GM21576 (cell line): ENCODE data around the gene XPO6.
A peak's percentile ranks its signal among the peaks of the same experiment; 100 is the strongest.
"Not testable (repeated sequence)": the region's sequence is repeated elsewhere in the genome, so short reads cannot be mapped to it uniquely, and the experiment has no call there.

Experiments
- ATAC-seq: cut with Tn5 transposase; IDR thresholded peaks from one replicate; pipeline ENCODE4 v1.9.1; 2021; ENCODE audit warnings: mild to moderate bottlenecking, moderate library complexity; ENCODE audit not compliant: unreplicated experiment

Gene XPO6, protein sequence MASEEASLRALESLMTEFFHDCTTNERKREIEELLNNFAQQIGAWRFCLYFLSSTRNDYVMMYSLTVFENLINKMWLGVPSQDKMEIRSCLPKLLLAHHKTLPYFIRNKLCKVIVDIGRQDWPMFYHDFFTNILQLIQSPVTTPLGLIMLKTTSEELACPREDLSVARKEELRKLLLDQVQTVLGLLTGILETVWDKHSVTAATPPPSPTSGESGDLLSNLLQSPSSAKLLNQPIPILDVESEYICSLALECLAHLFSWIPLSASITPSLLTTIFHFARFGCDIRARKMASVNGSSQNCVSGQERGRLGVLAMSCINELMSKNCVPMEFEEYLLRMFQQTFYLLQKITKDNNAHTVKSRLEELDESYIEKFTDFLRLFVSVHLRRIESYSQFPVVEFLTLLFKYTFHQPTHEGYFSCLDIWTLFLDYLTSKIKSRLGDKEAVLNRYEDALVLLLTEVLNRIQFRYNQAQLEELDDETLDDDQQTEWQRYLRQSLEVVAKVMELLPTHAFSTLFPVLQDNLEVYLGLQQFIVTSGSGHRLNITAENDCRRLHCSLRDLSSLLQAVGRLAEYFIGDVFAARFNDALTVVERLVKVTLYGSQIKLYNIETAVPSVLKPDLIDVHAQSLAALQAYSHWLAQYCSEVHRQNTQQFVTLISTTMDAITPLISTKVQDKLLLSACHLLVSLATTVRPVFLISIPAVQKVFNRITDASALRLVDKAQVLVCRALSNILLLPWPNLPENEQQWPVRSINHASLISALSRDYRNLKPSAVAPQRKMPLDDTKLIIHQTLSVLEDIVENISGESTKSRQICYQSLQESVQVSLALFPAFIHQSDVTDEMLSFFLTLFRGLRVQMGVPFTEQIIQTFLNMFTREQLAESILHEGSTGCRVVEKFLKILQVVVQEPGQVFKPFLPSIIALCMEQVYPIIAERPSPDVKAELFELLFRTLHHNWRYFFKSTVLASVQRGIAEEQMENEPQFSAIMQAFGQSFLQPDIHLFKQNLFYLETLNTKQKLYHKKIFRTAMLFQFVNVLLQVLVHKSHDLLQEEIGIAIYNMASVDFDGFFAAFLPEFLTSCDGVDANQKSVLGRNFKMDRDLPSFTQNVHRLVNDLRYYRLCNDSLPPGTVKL

DNA sequence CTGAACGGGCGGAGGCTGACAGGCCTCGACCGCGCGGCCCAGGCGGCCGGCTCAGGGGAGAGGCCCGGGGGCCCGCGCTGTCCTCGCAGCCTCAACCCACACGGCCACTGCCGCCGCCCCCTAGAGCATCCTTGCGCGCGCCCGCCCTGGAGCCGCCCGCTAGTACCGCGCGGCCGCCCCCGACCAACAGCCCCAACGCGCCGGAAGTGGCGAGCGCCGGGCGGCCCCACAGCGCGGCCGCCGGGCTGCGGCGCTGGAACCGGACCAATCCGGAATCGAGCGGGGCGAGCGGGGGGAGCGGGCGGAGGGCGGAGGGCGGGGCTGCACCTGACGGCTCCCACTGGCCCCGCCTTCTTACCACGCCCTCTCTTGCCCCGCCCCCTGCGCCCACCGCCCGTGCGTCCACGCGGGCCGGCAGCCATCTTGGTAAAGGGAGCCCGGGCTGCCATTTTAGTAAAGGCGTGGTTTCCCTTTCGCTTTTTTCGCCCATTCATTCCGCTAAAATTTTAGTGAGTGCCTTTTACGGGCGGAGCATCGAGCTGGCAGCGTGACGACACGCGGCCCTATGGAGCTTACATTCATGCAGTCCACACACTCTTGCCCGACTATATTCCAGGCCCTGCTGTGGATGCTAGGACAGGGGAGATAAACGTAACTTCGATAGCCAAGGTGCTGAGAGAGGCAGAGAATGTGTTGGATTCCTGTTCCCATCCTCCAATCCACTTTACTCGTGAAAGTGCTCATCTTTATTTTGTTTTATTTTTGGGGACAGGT, at the start of gene XPO6:
TSS of gene XPO6 (minus strand) at position 208 of the 774 bp plus-strand sequence. CDS start 597 bp downstream, outside the sequence.
- peak; percentile 77 for ATAC-seq

DNA sequence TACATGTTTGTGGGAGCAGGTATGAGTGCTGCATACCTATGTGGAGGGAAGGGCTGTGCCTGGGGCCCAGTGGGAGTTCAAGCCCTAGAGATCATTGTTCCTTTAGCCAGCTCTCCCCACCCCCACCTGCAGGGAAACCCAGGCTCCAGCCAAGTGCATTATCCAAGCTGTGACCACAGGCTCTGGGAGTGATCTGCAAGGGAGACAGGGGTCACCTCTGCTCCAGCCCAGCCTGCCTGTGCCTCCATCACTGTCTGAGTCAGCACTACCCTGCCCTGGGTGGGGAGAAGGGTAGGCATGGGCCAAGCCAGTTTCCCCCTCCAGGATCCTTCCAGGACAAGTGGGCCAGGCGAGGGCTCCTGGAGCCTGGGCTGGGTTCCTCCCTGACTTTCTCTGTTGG, 48.4 kb upstream of the XPO6 start:
- ATAC-seq: no peak

DNA sequence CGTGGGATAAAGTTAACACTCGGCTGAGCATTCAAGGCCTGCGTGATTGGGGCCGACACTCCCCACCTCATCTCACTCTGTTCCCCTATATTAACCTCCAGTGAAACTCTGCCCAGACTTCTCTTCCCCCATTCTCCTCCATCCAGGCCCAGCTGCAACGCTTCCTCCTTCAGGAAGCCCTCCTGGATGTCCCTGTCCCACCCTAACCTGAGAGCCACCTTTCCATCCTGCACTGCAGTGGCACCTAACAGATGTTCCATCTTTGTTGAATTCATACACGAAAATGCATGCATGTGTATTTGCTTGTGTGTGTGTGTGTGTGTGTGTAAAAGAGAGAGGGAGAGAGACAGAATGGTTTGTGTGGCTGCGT, 48.0 kb upstream of the XPO6 start:
- no peak for ATAC-seq

DNA sequence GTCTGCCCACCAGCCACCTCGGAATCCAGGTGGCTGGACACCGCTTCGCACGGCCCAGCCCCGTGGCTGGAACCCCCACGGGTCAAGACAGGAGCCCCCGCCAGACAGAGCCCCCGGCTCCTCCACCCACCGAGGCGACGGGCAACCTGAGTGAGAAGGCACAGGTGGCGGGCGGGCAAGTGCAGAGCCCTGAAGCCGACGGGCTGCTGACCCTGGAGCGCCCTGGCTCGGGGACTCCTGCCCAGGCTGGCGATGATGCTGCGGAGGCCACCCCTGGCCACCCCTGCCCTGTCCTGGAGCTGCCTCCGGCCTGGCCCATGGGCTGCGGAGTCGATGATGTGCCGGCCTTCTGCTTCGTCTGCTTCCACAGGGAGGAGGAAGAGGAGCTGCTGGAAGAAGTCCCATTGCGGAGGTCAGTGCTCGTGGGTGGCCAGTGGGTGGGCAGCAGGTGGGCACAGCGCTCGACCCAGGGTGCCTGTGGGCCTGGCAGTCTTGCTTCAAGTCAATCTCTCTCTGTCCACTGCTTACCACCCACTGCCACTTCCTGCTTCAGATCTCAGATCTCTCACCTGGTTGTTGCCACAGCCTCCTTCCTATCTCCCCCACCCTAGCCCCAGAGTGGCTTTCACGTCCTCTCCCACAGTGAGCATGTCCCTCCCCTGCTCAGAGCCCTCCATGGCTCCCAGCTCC, 47.5 kb upstream of the XPO6 start:
- ATAC-seq: no peak

DNA sequence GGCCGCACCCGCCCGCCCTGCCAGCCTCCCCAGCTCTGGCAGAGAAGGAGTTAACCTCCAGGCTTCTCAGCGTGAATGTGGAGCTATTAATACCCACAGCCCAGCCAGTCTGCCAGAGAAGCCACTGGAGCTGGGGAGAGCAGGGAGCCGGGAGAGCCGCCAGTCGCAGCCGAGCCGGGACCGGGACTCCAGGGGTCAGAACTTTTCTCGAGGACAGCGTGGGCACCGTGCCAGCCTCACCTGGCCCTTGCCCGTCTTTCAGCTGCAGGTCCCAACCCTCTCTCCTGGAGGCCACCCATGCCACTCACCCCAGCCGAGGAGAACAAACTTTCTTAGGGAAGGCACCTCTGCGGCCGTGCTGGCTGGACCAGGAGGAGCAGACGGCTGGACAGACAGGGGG, 46.8 kb upstream of the XPO6 start:
- no peak for ATAC-seq

DNA sequence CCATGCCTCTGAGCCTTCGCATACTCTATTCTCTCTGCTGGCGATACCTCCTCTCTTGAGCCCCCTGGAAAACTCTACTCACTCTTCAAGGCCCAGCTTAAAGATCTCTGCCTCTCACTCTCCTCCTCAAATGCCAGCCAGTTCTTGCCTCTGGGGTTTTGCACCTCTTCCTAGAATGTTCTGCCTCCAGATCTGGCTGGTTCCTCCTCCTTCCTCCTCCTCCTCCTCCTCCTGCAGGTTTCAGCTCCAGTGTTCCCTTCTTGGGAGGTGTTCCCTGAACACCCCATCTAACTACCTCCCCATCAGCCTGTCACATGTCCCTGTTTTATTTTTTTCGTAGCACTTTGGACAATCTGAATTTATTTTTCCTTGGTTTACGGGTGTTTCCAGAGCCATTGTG, 45.5 kb upstream of the XPO6 start:
- ATAC-seq: no peak

DNA sequence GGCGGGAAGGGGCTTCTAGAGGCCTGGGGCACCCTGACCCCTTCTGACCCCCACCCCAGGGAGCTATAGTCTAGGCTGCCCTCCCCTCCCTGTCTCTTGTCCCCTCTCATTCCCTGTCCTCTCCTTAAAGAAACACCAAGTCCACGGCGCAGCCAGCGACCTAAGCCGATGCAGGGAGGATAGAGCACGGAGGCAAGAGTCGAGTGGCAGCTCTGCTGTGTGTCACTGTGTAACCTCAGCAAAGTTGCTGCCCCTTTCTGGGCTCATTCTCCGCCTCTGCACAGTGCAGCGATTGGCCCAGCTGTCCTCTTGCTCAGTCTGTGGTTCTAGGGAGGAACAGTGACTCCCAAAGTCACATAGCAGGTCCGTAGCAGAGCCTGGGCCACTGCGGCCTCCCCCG, 44.1 kb upstream of the XPO6 start:
- no peak for ATAC-seq

DNA sequence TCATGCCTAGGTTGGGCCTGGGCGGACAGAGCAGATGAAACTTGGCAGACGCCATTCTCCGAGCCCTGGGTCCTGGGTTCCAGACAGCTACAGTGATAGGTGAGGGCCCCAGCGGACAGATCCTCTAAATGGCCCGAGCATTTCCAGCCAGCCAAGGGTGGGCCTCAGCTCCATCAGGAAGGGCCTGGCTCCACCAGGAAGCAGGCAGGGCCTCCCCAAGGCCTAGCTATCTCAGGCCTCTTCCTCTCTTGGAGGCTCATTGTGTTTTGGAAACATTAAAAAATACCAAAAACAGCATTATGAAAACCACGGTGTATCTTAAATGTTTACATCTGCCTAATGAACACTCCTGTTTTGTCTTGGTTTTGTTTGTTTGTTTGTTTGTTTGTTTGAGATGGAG, 42.4 kb upstream of the XPO6 start:
- ATAC-seq: no peak

DNA sequence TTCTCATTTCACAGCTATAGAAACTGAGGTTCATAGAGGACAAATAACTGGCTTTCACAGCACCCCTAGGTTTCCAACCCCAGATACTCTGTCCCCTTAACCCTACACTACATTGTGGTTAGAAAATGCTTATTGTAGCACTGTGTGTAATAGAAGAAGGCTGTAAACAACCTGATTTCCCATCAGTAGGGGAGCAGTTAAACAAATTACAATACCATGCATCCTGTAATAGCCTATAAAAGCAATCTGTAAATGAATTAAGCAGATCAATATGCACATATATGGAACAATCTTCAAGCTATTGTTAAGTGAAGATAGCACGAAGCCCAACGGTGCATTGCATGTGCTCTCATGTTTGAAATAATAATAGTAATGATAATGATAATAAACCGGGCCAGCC, 39.2 kb upstream of the XPO6 start:
- no peak for ATAC-seq

DNA sequence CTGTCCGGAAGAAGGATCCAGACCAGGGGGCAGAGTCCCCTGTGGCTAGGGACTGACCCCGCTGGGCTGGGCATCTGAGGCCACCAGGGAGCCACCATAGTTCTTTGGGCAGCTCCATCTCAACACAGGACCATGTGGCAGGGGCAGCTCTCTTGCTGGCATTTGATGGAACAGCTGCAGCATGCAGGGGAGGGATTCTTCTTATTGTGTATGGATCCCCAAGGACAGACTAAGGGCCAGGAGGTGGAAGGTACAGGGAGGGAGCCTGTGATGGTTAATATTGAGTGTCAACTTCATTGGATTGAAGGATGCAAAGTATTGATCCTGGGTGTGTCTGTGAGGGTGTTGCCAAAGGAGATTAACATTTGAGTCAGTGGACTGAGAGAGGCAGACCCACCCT, 37.7 kb upstream of the XPO6 start:
- not testable (repeated sequence) for ATAC-seq

DNA sequence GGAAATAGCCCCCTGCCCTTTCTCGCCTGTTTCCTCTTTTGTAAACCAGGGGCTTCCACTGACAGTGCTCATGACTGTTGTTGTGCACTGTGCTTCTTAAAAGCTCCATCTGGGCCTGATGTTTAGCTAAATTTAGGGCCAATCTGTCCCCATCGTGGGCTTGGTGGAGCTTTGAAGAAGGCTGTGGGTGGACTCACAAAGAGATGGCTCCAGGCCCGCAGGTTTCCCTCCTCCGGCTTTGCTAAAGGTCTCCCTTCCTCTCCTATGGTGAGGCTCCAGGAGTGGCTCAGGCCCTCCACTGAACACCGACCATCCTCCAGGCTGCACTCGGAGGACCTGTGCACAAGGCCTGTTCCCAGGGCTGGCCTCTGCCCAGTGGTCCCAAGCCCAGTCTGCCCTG, 30.2 kb upstream of the XPO6 start:
- ATAC-seq: no peak

DNA sequence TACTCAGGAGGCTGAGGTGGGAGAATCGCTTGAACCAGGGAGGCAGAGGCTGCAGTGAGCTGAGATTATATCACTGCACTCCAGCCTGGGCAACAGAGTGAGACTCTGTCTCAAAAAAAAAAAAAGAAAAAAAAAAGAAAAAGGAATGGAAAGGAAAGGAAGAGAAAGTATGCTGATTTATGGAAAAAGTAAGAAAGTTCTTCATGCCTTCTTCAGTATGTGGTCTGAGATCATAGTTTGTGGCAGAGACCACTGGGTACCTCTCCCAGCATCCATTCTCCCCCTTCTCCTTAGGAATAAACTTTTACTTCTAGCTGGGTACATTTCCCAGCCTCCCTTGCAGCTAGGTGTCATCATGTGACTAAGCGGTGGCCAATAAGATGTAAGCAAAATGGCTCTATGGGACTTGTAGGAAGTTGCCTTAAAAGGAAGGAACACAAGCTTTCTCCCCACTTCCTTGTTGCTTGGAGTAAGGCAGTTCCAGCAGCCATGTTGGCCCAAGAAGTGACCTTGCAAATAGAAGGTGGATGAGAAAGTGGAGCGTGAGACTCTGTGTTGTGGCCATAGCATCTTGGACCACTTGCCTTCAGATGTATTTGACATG, 26.1 kb upstream of the XPO6 start:
- ATAC-seq: no peak

DNA sequence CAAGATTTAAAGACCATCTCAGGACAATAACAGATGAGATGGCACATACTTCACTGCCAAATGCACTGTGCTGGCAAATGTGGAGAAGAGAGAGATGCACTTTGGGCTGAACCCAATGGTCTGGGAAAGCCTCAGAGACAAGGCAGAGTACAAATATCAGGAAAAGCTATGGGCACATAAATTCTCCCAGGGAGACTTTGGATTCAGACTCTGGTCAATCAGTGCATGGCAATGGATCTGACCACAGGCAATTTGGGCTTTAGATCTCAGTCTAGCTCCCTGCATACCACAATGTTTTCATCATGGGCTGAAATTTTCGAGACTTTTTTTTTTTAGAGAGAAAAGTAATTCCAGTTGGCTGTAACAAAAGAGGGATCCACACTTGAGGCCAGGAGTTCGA, 20.0 kb upstream of the XPO6 start:
- ATAC-seq: no peak

DNA sequence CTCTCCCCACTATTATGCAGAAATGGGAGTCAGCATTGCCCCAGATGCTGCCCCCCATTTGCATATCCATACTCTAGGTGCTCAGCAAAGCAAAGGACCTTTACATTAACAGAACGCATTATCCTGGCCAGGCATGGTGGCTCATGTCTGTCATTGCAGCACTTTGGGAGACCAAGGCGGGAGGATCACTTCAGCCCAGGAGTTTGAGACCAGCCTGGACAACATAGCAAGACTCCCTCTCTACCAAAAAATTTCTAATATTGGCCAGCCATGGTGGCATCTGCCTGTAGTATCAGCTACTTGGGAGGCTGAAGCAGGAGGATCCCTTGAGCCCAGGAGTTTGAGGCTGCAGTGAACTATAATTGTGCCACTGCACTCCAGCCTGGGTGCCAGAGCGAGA, 12.1 kb upstream of the XPO6 start:
- ATAC-seq: not testable (repeated sequence)

DNA sequence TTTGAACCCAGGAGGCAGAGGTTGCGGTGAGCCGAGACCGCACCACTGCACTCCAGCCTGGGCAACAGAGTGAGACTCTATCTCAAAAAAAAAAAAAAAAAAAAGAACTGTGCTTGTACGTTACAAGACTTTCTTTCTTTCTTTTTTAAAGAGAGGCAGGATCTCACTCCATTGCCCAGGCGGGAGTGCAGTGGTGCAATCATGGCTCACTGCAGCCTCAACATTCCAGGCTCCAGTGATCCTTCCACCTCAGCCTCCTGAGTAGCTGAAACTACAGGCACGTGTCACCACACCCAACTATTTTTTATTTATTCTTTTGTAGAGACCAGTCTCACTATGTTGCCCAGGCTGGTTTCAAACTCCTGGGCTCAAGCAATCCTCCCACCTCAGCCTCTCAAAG, 8.0 kb upstream of the XPO6 start:
- not testable (repeated sequence) for ATAC-seq

DNA sequence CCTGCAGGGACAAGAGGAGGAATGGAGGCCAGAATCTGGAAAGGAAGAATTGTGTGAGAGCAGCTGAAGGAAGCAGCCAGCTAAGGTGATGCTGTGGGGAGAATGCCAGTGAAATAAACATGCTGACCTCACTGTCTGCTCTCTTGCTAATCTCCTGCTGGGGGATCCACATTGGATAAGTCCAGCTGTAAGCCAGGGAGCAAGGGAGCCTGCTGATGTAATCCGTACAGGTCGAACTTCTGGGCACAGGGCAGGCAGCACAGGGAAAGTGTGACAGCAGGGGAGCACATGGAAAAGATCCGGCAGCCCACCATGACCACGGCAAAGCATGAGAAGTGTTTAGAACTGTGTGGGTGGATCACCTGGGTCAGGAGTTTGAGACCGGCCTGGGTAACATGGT, 7.5 kb upstream of the XPO6 start:
- no peak for ATAC-seq

DNA sequence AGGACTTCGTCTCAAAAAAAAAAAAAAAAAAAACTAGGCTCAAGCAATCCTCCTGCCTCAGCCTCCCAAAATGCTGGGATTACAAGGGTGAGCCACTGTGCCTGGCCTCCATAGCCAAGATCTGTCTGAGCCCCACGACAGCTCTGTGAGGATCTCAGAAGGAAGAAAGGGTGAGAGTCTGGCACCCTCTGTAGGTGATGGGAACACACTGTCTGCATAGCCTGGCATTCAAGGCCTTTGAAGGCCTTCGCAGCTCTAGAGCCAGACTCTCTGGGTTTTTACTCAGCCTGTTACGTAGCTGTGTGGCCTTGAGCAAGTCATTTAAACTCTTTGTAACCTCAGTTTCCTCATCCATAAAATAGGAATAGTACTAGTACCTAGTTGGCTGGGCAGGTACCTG, 6.3 kb upstream of the XPO6 start:
- ATAC-seq: no peak

DNA sequence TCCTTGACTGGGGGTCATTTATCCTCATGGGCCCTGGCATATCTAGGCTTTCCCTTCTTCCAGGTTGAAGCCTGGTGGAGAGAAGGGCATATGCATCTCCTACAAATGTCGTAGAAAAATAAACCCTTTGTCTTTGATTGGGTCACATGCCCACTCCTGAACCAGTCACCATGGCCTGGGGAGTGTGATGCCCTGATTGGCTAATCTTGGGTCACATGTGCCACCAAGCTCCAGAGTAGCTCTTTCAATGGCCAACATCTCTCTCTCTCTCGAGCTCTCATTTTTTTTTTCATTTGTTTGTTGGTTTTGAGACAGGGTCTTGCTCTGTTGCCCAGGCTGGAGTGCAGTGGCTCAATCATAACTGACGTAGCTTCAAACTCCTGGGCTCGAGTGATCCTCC, 5.6 kb upstream of the XPO6 start:
- ATAC-seq: no peak

DNA sequence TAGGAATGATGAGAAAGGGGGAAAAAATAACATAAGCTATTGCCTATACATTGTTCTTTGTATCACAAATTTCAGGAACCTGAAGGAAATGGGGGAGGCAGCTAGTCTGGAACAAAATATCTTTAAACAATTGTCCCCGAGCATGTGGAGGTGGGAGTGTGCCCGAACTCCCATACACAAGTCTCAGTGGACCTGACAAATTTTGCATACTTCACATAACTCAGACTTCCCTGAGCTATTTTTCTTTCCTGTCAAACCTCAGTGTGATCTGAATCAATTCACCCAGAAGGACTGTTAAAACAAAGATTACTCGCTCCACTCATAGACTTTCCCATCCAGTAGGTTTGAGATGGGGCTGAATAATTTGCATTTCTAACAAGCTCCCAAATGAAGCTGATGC, 1.6 kb upstream of the XPO6 start:
- no peak for ATAC-seq

DNA sequence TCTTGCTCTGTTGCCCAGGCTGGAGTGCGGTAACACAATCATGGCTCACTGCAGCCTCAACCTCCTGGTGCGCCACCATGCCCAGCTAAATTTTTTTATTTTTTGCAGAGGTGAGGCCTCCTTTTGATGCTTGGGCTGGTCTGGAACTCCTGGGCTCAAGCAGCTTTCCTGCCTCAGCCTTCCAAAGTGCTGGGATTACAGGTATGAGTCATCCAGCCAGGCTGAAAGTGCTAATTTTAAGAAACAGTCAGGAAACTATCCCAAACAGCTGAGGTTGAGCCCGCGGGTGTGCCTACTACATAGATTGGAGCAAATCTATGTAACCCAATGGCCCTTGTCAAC, 738 bp upstream of the XPO6 start:
- no peak for ATAC-seq
